Keratinocyte (primary cell): ENCODE results near the gene CISH.

Source experiments
- CTCF ChIP-seq, 3 experiments: IDR thresholded peaks in 1 of 3; conservative IDR thresholded peaks in 1 of 3; optimal IDR thresholded peaks in 1 of 3; 2 replicates in 2 of 3; 3 replicates in 1 of 3; pipeline versions ENCODE3 to v1.5.1; 2011; ENCODE audit warnings: low read length in 3 of 3, mild to moderate bottlenecking in 3 of 3, moderate library complexity in 2 of 3, control low read depth in 1 of 3, inconsistent platforms in 1 of 3; ENCODE audit not compliant: insufficient read depth in 2 of 3; ENCODE audit errors: extremely low read depth in 1 of 3
- EZH2 ChIP-seq: IDR thresholded peaks from one replicate; pipeline ENCODE4 v1.6.1; 2012; ENCODE audit warnings: inconsistent platforms, mild to moderate bottlenecking, low read length, moderate library complexity

GRCh38 chr3:50616003-50616769 lies 4.6 kb upstream of the CISH start:
- TF ChIP-seq CTCF (optimal IDR thresholded peaks at IDR 0.05 in 1 of 3, IDR thresholded peaks at IDR 0.05 in 1 of 3, conservative IDR thresholded peaks at IDR 0.05 in 1 of 3; ENCODE audit: extremely low read depth in 1 of 3, insufficient read depth in 2 of 3, low read length in 3 of 3), result peak in 2 of 3 experiments; percentile 100
- no peak for TF ChIP-seq EZH2
